Stomach (tissue), 9 donors: ENCODE measurements around the gene CNTN6. TPM values are rescaled to one million over a fixed set of nuclear protein-coding genes. Genes with fewer than 3 reads are reported as not detected.

Source experiments
- DNase-seq, 2 donors: peaks; one replicate each; pipeline versions ENCODE4 v3.0.0 to v3.0.0-alpha.2; 2013 to 2019
- H3K27ac ChIP-seq, 5 donors: fragments of 200-600 bp in 4 of 5; sonication (generic) in 4 of 5; one replicate each; pipeline ENCODE4 v1.5.1; 2013 to 2019; ENCODE audit warnings: mild to moderate bottlenecking in 1 of 5, moderate library complexity in 1 of 5
- H3K27me3 ChIP-seq, 3 donors: fragments of 200-600 bp; sonication (generic); one replicate each; pipeline ENCODE4 v1.5.1; 2017 to 2019; ENCODE audit warnings: mixed run types in 1 of 3
- H3K36me3 ChIP-seq, 4 donors: fragments of 200-600 bp; sonication (generic); 1 replicate in 3 of 4; 2 replicates in 1 of 4; pipeline ENCODE4 v1.5.1; 2016 to 2019
- H3K4me1 ChIP-seq, 4 donors: fragments of 200-600 bp; sonication (generic); one replicate each; pipeline ENCODE4 v1.5.1; 2016 to 2019
- H3K4me3 ChIP-seq, 4 donors: fragments of 200-600 bp; sonication (generic) in 3 of 4; one replicate each; pipeline ENCODE4 v1.5.1; 2016 to 2019; ENCODE audit warnings: mild to moderate bottlenecking in 1 of 4
- H3K9me3 ChIP-seq, 4 donors: fragments of 200-600 bp; sonication (generic); one replicate each; pipeline ENCODE4 v1.5.1; 2016 to 2019
- EP300 ChIP-seq: sonication (generic); formaldehyde crosslinking; IDR thresholded peaks from one replicate; pipeline ENCODE4 v1.6.1; 2017; ENCODE audit warnings: antibody characterized with exemption
- POLR2A ChIP-seq, 4 donors: fragments of 450-650 bp; IDR thresholded peaks; one replicate each; pipeline ENCODE4 v1.6.1; 2016; ENCODE audit warnings: antibody characterized with exemption in 4 of 4, control low read depth in 2 of 4, mild to moderate bottlenecking in 1 of 4, moderate library complexity in 1 of 4
- POLR2AphosphoS5 ChIP-seq, 3 donors: sonication (generic); formaldehyde crosslinking; IDR thresholded peaks; one replicate each; pipeline ENCODE4 v1.6.1; 2016; ENCODE audit warnings: antibody characterized with exemption in 3 of 3
- WGBS, 5 donors: extraction: QIAGEN DNeasy Blood & Tissue Kit in 3 of 5; methylation state at CpG; one replicate each; pipeline versions ENCODE4 v1.1.5 to v1.1.7; 2013 to 2018; 5-methylcytosine and 5-hydroxymethylcytosine counted together
- intact Hi-C: fragments of 100-400 bp; cut with DNase I; formaldehyde crosslinking; loops from one replicate; pipeline ENCODE4 v1.15.1; 2023; ENCODE audit warnings: low total_unique reads
- polyA plus RNA-seq, 3 donors: library from polyadenylated mRNA; stranded (reverse); fragments of 200-250 nt; gene quantifications; one replicate each; pipeline ENCODE4 v1.2.3, GENCODE V29; 2013
- total RNA-seq, 5 donors: library from RNA; depleted of rRNA; stranded (reverse); fragments of >200 nt; gene quantifications; one replicate each; pipeline versions ENCODE4 v1.1.0 to v1.2.3, GENCODE V29; 2014 to 2016
- TF ChIP-seq, protein P1 (sequence below), 7 experiments: fragments of 450-650 bp in 4 of 7; fragments of 200-600 bp in 3 of 7; sonication (generic) in 3 of 7; IDR thresholded peaks; one replicate each; pipeline ENCODE4 v1.5.1; 2016 to 2019; ENCODE audit warnings: antibody characterized with exemption in 7 of 7, control low read depth in 2 of 7, mild to moderate bottlenecking in 1 of 7
- donor health status: healthy with polysubstance abuse.
- donor health status: Bipolar disorder and iron deficiency.
- donor health status: healthy.

Gene CNTN6
- total and polyA plus RNA-seq, 8 donors: 2.2 TPM; not detected in 7

DNA sequence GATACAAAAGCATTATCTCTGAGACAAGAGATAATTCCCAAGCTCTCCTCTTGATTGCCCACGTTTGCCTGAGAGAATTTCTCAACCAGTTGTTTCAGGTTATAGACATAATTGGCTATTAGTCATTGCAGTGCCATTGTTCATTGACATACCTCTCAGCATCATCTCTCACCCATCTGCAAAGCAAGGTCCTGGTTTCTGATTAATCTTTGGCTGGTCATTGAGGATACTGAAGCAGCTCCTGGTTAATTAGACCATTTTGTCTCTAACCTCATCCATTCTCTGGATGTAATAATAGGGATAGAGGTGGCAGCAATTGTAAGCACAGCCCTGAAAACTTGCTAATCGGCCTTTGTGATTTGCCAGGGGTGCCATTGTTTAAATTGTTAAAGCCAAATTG, 104.2 kb downstream of the CNTN6 start:
- intact Hi-C loops: no loop called here
- Histone ChIP-seq H3K4me1 (no peaks in the 10 kb centered on the region), H3K27ac (no peak overlapping the region), H3K36me3 (no peaks in the 10 kb centered on the region), H3K27me3 (no peaks in the 10 kb centered on the region), H3K4me3 (no peak overlapping the region), H3K9me3 (peaks cover 0 to 3% (median 0%) of the 10 kb centered on the region in 4 donors)
- no peak for TF ChIP-seq EP300
- 36 to 56% (median 50%) methylated on average over 2 of the region's 2 CpGs for WGBS, 5 donors
- no peak for DNase-seq

DNA sequence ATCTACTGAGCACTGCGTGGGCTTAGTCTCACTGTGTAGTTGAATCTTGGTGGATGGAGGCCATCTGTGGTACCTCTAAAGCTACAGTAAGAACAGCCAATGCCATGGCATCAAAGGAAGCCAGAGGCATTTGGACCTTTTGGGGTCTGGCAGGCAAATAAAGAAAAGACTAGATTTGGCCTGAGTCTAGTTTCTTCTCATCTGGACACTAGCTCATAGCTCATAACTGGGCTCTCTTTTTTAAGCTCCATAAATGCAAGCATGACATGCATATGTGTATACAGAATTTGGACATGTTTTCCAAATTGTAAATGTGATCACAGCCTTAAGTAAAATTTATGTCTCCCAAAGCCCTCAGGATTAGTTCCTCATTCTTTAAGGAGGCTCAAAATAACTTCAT, 107.5 kb downstream of the CNTN6 start:
- Histone ChIP-seq H3K27ac (no peak overlapping the region), H3K4me3 (no peak overlapping the region), H3K36me3 (no peaks in the 10 kb centered on the region), H3K9me3 (no peaks in the 10 kb centered on the region), H3K4me1 (no peaks in the 10 kb centered on the region), H3K27me3 (no peaks in the 10 kb centered on the region)
- intact Hi-C loops: no loop called here
- DNase-seq: peak in 1 of 2 donors; percentile 8
- TF ChIP-seq, protein P1, sequence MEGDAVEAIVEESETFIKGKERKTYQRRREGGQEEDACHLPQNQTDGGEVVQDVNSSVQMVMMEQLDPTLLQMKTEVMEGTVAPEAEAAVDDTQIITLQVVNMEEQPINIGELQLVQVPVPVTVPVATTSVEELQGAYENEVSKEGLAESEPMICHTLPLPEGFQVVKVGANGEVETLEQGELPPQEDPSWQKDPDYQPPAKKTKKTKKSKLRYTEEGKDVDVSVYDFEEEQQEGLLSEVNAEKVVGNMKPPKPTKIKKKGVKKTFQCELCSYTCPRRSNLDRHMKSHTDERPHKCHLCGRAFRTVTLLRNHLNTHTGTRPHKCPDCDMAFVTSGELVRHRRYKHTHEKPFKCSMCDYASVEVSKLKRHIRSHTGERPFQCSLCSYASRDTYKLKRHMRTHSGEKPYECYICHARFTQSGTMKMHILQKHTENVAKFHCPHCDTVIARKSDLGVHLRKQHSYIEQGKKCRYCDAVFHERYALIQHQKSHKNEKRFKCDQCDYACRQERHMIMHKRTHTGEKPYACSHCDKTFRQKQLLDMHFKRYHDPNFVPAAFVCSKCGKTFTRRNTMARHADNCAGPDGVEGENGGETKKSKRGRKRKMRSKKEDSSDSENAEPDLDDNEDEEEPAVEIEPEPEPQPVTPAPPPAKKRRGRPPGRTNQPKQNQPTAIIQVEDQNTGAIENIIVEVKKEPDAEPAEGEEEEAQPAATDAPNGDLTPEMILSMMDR (IDR thresholded peaks at IDR 0.05): no peak
- TF ChIP-seq POLR2AphosphoS5 (IDR thresholded peaks at IDR 0.05) (no peak), EP300 (no peak), POLR2A (IDR thresholded peaks at IDR 0.05) (no peak)
- 69 to 86% (median 74%) methylated on average over 1 of the region's 1 CpG for WGBS, 5 donors

DNA sequence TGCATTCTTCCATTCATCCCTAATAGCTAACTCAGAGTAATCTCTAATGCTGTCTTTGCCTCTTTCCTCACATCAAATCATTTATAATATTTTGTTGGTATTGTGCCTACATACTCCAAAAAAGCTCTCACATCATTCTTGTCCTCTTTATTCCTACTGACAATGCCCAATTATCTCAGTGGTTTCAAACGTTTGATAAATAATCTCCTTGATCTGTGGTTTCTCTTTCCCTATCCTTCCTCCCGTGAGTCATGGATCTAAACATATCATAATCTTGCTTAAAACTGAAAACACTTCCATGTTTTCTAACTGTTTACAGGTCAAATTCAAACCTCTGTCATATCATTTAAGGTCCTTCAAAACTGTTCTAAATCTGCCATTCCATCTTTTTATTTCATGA, 115.1 kb downstream of the CNTN6 start:
- TF ChIP-seq, protein P1 (IDR thresholded peaks at IDR 0.05): no peak
- TF ChIP-seq POLR2AphosphoS5 (IDR thresholded peaks at IDR 0.05) (no peak), POLR2A (IDR thresholded peaks at IDR 0.05) (no peak), EP300 (no peak)
- Histone ChIP-seq H3K4me1 (no peaks in the 10 kb centered on the region), H3K9me3 (no peaks in the 10 kb centered on the region), H3K27ac (no peak overlapping the region), H3K4me3 (no peak overlapping the region), H3K36me3 (no peaks in the 10 kb centered on the region), H3K27me3 (no peaks in the 10 kb centered on the region)
- WGBS, 5 donors: 20 to 44% (median 33%) methylated on average over 2 of the region's 2 CpGs
- DNase-seq: no peak
- intact Hi-C loops: no loop called here

DNA sequence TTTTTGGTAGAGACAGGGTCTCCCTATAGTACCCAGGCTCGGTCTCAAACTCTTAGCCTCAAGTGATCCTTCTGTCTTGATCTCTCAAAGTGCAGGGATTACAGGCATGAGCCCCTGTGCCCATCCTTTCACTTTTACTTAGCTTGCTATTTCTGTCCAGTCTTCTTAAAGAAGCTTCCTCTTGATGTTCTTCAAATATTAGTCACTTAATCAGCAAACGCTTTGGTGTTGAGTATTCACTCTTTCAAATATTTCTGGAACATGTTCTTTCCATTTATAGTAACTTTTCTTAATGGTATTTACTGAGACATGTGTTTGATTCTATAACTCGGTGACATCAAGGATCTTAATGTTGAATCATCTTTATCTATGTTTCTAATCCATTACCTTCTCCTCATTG, 122.1 kb downstream of the CNTN6 start:
- Histone ChIP-seq H3K4me1 (no peaks in the 10 kb centered on the region), H3K27me3 (no peaks in the 10 kb centered on the region), H3K27ac (no peak overlapping the region), H3K4me3 (no peak overlapping the region), H3K9me3 (peaks cover 0 to 3% (median 0%) of the 10 kb centered on the region in 4 donors), H3K36me3 (no peaks in the 10 kb centered on the region)
- no peak for DNase-seq
- intact Hi-C loops: no loop called here
- WGBS, 5 donors: 59 to 76% (median 61%) methylated on average over 3 of the region's 3 CpGs
- TF ChIP-seq, protein P1 (IDR thresholded peaks at IDR 0.05): no peak
- no peak for TF ChIP-seq POLR2A (IDR thresholded peaks at IDR 0.05)
- no peak for TF ChIP-seq EP300
- TF ChIP-seq POLR2AphosphoS5 (IDR thresholded peaks at IDR 0.05): no peak

DNA sequence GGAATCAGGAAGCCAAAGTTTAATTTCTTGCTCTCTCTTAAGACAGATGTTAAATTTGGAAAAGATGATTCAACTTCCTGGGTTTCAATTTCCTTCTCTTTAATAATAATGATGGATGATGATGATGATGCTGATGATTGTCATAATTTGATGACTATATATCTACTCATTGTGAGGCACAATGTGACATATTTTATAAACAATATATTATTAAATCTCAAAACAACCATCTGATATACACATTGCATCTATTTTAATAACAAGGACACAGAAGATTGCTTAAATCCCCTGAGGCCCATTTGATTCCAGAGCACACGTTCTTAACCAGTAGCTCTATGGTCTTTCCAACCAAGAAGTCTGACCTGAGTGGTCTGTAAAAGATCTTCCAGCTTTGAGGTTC, 124.0 kb downstream of the CNTN6 start:
- peaks cover 0 to 3% (median 0%) of the 10 kb centered on the region in 4 donors for H3K9me3 ChIP-seq
- no peaks in the 10 kb centered on the region for H3K36me3 ChIP-seq
- intact Hi-C loops: no loop called here
- no peak for DNase-seq
- 43 to 64% (median 61%) methylated on average over 1 of the region's 1 CpG for WGBS, 5 donors
- H3K4me1 ChIP-seq: no peaks in the 10 kb centered on the region
- no peak overlapping the region for H3K4me3 ChIP-seq
- no peak overlapping the region for H3K27ac ChIP-seq
- no peaks in the 10 kb centered on the region for H3K27me3 ChIP-seq
- TF ChIP-seq POLR2AphosphoS5 (IDR thresholded peaks at IDR 0.05) (no peak), EP300 (no peak), POLR2A (IDR thresholded peaks at IDR 0.05) (no peak)
- TF ChIP-seq, protein P1 (IDR thresholded peaks at IDR 0.05): no peak
